ENCODE results near the gene RC3H1. TPM values are rescaled to one million over a fixed set of nuclear protein-coding genes. Genes with fewer than 3 reads are reported as not detected.
"Not testable (repeated sequence)": the region's sequence is repeated elsewhere in the genome, so short reads cannot be mapped to it uniquely, and the experiment has no call there.

RC3H1 gene
- total RNA-seq, 1 donor = 37.0 TPM

DNA sequence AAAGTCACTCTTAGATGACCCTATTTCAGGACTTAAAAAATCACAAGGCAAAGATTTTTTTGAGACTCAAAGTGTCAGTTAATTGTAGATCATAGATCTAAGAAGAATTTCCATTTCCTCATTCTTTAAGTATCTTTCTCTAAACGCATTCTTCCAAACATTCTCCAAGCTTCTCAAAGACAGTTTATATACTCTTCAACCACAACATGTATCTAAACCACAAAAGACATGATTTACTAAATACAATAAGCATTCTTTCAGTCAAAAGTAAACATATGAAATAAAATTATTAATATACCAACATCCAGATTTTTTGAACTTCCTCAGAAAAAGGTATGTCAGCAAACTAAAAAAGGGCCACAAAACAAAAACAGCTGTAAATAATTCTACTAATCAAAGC is 24.4 kb downstream of the RC3H1 start:
- no peak for DNase-seq (ENCODE audit: low read depth)
- no peak for TF ChIP-seq CTCF (IDR thresholded peaks at IDR 0.05; ENCODE audit: insufficient read depth, low read length)
- no peak overlapping the region for H3K4me3 ChIP-seq (ENCODE audit: low read depth, low read length)

DNA sequence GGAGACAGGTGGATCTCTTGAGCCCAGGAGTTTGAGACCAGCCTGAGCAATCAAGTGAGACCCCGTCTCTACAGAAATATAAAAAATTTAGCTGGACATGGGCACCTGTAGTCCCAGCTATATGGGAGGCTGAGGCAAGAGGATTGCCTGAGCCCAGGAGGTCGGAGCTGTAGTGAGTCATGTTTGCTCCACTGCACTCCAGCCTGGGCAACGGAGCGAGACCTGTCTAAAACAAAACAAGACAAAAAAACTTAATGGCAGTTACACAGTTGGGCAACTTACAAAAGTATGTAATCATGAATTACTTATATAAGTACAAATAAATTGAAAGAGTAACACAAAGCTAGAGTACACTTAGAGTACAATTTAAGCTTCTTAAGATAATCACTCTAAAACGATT is 25.2 kb downstream of the RC3H1 start:
- no peak overlapping the region for H3K4me3 ChIP-seq (ENCODE audit: low read depth, low read length)
- TF ChIP-seq CTCF (IDR thresholded peaks at IDR 0.05; ENCODE audit: insufficient read depth, low read length) = no peak
- DNase-seq (ENCODE audit: low read depth) = no peak

GRCh38 chr1:173995475-173995874 is 26.7 kb downstream of the RC3H1 start:
- TF ChIP-seq CTCF (IDR thresholded peaks at IDR 0.05; ENCODE audit: insufficient read depth, low read length) = no peak
- H3K4me3 ChIP-seq (ENCODE audit: low read depth, low read length) = no peak overlapping the region
- no peak for DNase-seq (ENCODE audit: low read depth)

GRCh38 chr1:173993948-173994347 is 28.2 kb downstream of the RC3H1 start:
- not testable (repeated sequence) for DNase-seq (ENCODE audit: low read depth); H3K4me3 ChIP-seq (ENCODE audit: low read depth, low read length)

GRCh38 chr1:173988068-173988467 is 34.1 kb downstream of the RC3H1 start:
- no peak for TF ChIP-seq CTCF (IDR thresholded peaks at IDR 0.05; ENCODE audit: insufficient read depth, low read length)
- H3K4me3 ChIP-seq (ENCODE audit: low read depth, low read length) = no peak overlapping the region
- DNase-seq (ENCODE audit: low read depth) = no peak

GRCh38 chr1:173986951-173987350 is 35.2 kb downstream of the RC3H1 start:
- H3K4me3 ChIP-seq (ENCODE audit: low read depth, low read length) = no peak overlapping the region
- no peak for TF ChIP-seq CTCF (IDR thresholded peaks at IDR 0.05; ENCODE audit: insufficient read depth, low read length)
- DNase-seq (ENCODE audit: low read depth) = no peak

GRCh38 chr1:173970252-173970651 is 51.9 kb downstream of the RC3H1 start:
- TF ChIP-seq CTCF (IDR thresholded peaks at IDR 0.05; ENCODE audit: insufficient read depth, low read length) = no peak
- H3K4me3 ChIP-seq (ENCODE audit: low read depth, low read length) = no peak overlapping the region
- DNase-seq (ENCODE audit: low read depth) = no peak

DNA sequence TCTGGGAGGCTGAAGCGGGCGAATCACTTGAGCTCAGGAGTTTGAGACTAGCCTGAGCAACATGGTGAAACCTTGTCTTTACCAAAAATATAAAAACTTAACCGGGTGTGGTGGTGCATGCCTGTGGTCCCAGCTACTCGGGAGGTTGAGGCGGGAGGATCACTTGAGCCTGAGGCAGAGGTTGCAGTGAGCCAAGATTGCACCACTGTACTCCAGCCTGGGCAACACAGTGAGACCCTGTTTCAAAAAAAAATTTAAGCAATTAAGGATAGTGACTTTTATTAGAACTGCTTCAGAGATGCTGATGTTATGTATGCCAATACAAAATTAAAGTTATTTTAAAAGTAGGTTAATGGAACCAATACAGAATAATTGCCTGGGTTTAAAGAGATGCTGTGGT is 56.3 kb downstream of the RC3H1 start:
- H3K4me3 ChIP-seq (ENCODE audit: low read depth, low read length); DNase-seq (ENCODE audit: low read depth): not testable (repeated sequence)
